HCT116 (cell line): ENCODE measurements around the gene SLC45A2. TPM values are rescaled to one million over a fixed set of nuclear protein-coding genes. Genes with fewer than 3 reads are reported as not detected.
"Not testable (repeated sequence)": the region's sequence is repeated elsewhere in the genome, so short reads cannot be mapped to it uniquely, and the experiment has no call there.

Experiments used
- ATAC-seq: fragments of 200-7000 bp; cut with Tn5 transposase; 2 replicates; pipeline ENCODE4 v1.9.1; 2020; ENCODE audit warnings: mild to moderate bottlenecking, moderate library complexity
- BruUV-seq: library from RNA; stranded (reverse); fragments of 400-500 nt; replicated peaks from 2 replicates; lab custom pipeline; 2021; lab: Mats Ljungman, UMichigan
- CTCF ChIA-PET: fragments of 300-600 bp; sonication (Branson Sonifier 250); formaldehyde crosslinking; loops from one replicate; lab custom pipeline; 2021; ENCODE audit warnings: antibody characterized with exemption; lab: Charles Lee
- POLR2A ChIA-PET: fragments of 300-600, 350-600 bp; sonication (Branson Sonifier 250); formaldehyde crosslinking; loops from one replicate; lab custom pipeline; 2021; ENCODE audit warnings: antibody characterized with exemption; lab: Charles Lee
- RAD21 ChIA-PET, 2 experiments: fragments of 300-600 bp; sonication (Branson Sonifier 250); formaldehyde crosslinking; loops; one replicate each; lab custom pipeline; 2023; ENCODE audit warnings: low total read pairs in 2 of 2; ENCODE audit not compliant: uncharacterized antibody in 2 of 2, unreplicated experiment in 2 of 2, low non-redundant PET in 1 of 2; lab: Charles Lee
- DNase-seq: peaks from one replicate; pipeline ENCODE4 v3.0.0-alpha.2; 2010; ENCODE audit warnings: low read depth, low spot score
- H2AFZ ChIP-seq: fragments of 200-600 bp; shearing (Covaris generic), sonication (generic); 2 replicates; pipeline ENCODE4 v1.6.1; 2017; ENCODE audit warnings: low read depth, mixed run types, mixed read lengths, antibody characterized with exemption, low read length; ENCODE audit not compliant: poor library complexity, severe bottlenecking
- H3K27ac ChIP-seq: 2 replicates; pipeline ENCODE4 v1.5.1; 2012; ENCODE audit warnings: low read depth, low read length
- H3K27me3 ChIP-seq: fragments of 200-600 bp; sonication (generic); 2 replicates; pipeline ENCODE4 v1.6.1; 2016; ENCODE audit warnings: mixed run types, low read length, mixed read lengths; ENCODE audit not compliant: insufficient read depth
- H3K36me3 ChIP-seq, 2 experiments: fragments of 200-500 bp in 1 of 2; fragments of 200-600 bp in 1 of 2; sonication (Bioruptor generic) in 1 of 2; sonication (generic) in 1 of 2; 2 replicates each; pipeline versions ENCODE4 v1.5.1 to v1.6.1; 2014 to 2016; ENCODE audit warnings: low read length in 2 of 2, inconsistent platforms in 1 of 2, mixed read lengths in 1 of 2, mixed run types in 1 of 2; ENCODE audit not compliant: insufficient read depth in 2 of 2, control insufficient read depth in 1 of 2
- H3K4me1 ChIP-seq, 2 experiments: fragments of 200-600 bp in 1 of 2; sonication (generic) in 1 of 2; 2 replicates each; pipeline versions ENCODE4 v1.5.1 to v1.6.1; 2012 to 2017; ENCODE audit warnings: low read length in 2 of 2, inconsistent platforms in 1 of 2, mild to moderate bottlenecking in 1 of 2, mixed read lengths in 1 of 2, mixed run types in 1 of 2, moderate library complexity in 1 of 2; ENCODE audit not compliant: insufficient read depth in 2 of 2, control insufficient read depth in 1 of 2
- H3K4me2 ChIP-seq: fragments of 200-600 bp; sonication (generic); 2 replicates; pipeline ENCODE4 v1.6.1; 2017; ENCODE audit warnings: mixed run types, low read length, mixed read lengths
- H3K4me3 ChIP-seq, 2 experiments: fragments of 200-600 bp in 1 of 2; sonication (generic) in 1 of 2; replicated peaks in 1 of 2; 2 replicates each; pipeline ENCODE4 v1.5.1; 2011 to 2016; ENCODE audit warnings: low read length in 2 of 2, control low read depth in 1 of 2, low read depth in 1 of 2, mild to moderate bottlenecking in 1 of 2, mixed read lengths in 1 of 2, mixed run types in 1 of 2
- H3K79me2 ChIP-seq: fragments of 200-600 bp; sonication (generic); 2 replicates; pipeline ENCODE4 v1.6.1; 2017; ENCODE audit warnings: mild to moderate bottlenecking, mixed run types, low read length, moderate library complexity, mixed read lengths; ENCODE audit not compliant: insufficient read depth
- H3K9ac ChIP-seq: fragments of 200-600 bp; sonication (generic); 2 replicates; pipeline ENCODE4 v1.6.1; 2016; ENCODE audit warnings: low read length, mixed read lengths
- H3K9me2 ChIP-seq: fragments of 200-600 bp; sonication (generic), shearing (Covaris generic); 2 replicates; pipeline ENCODE4 v1.6.1; 2017; ENCODE audit warnings: mixed run types, mild to moderate bottlenecking, moderate library complexity; ENCODE audit not compliant: insufficient read depth
- H3K9me3 ChIP-seq, 2 experiments: fragments of 200-500 bp in 1 of 2; fragments of 200-600 bp in 1 of 2; sonication (Bioruptor generic) in 1 of 2; sonication (generic) in 1 of 2; 2 replicates each; pipeline ENCODE4 v1.6.1; 2014 to 2017; ENCODE audit warnings: low read length in 2 of 2, mixed read lengths in 2 of 2, inconsistent platforms in 1 of 2, low read depth in 1 of 2, mild to moderate bottlenecking in 1 of 2, mixed run types in 1 of 2, moderate library complexity in 1 of 2; ENCODE audit not compliant: control insufficient read depth in 1 of 2, insufficient read depth in 1 of 2
- H4K20me1 ChIP-seq: fragments of 200-600 bp; sonication (generic), shearing (Covaris generic); 2 replicates; pipeline ENCODE4 v1.6.1; 2017; ENCODE audit warnings: mixed run types, mild to moderate bottlenecking, moderate library complexity; ENCODE audit not compliant: insufficient read depth
- CBX3 ChIP-seq: IDR thresholded peaks from 2 replicates; pipeline ENCODE4 v1.6.1; 2012; ENCODE audit warnings: low read depth
- CEBPB ChIP-seq: IDR thresholded peaks from 2 replicates; pipeline ENCODE4 v1.6.1; 2012; ENCODE audit warnings: low read depth
- EGR1 ChIP-seq: IDR thresholded peaks from 2 replicates; pipeline ENCODE4 v1.6.1; 2012; ENCODE audit warnings: low read depth
- EZH2 ChIP-seq: fragments of 200-600 bp; sonication (generic); IDR thresholded peaks from 2 replicates; pipeline ENCODE4 v1.6.1; 2017; ENCODE audit warnings: antibody characterized with exemption, mixed run types
- EZH2phosphoT487 ChIP-seq: fragments of 200-600 bp; IDR thresholded peaks from 2 replicates; pipeline ENCODE4 v1.6.1; 2018; ENCODE audit warnings: antibody characterized with exemption, borderline replicate concordance
- JUND ChIP-seq: IDR thresholded peaks from 2 replicates; pipeline ENCODE4 v1.6.1; 2012
- POLR2A ChIP-seq: IDR thresholded peaks from 2 replicates; pipeline ENCODE4 v1.7.0; 2011; ENCODE audit warnings: borderline replicate concordance; ENCODE audit not compliant: insufficient read depth, insufficient read length; ENCODE audit errors: extremely low read depth
- SRF ChIP-seq: IDR thresholded peaks from 2 replicates; pipeline ENCODE4 v1.6.1; 2012; ENCODE audit warnings: low read depth
- TCF7L2 ChIP-seq: IDR thresholded peaks from 2 replicates; pipeline ENCODE4 v1.7.0; 2011; ENCODE audit warnings: borderline replicate concordance, inconsistent platforms; ENCODE audit not compliant: insufficient read depth, insufficient read length; ENCODE audit errors: extremely low read depth
- YY1 ChIP-seq: IDR thresholded peaks from 2 replicates; pipeline ENCODE4 v1.6.1; 2011; ENCODE audit warnings: low read length, low read depth, moderate library complexity, mild to moderate bottlenecking; ENCODE audit not compliant: insufficient replicate concordance; ENCODE audit errors: extremely low read depth
- ZNF274 ChIP-seq: fragments of 200-500 bp; sonication (Bioruptor generic); IDR thresholded peaks from 2 replicates; pipeline ENCODE4 v1.6.1; 2014; ENCODE audit warnings: mild to moderate bottlenecking, low read depth, low read length, inconsistent platforms
- intact Hi-C: fragments of 100-400 bp; cut with micrococcal nuclease; formaldehyde crosslinking; loops from 2 replicates; pipeline ENCODE4 v1.10.0; 2022
- total RNA-seq: library from RNA; stranded (reverse); gene quantifications from one replicate; pipeline ENCODE4 v1.2.1, GENCODE V29; 2021; ENCODE audit not compliant: unreplicated experiment
- TF ChIP-seq, protein P1 (sequence below): IDR thresholded peaks from 2 replicates; pipeline ENCODE4 v1.6.1; 2011; ENCODE audit warnings: mild to moderate bottlenecking, low read length, moderate library complexity; ENCODE audit not compliant: insufficient replicate concordance; ENCODE audit errors: extremely low read depth
- TF ChIP-seq, protein P2 (sequence below): IDR thresholded peaks from 2 replicates; pipeline ENCODE4 v1.6.1; 2012
- TF ChIP-seq, protein P3 (sequence below): IDR thresholded peaks from 2 replicates; pipeline ENCODE4 v1.6.1; 2012
- TF ChIP-seq, protein P4 (sequence below): IDR thresholded peaks from 2 replicates; pipeline ENCODE4 v1.6.1; 2012; ENCODE audit warnings: low read depth

SLC45A2 gene
- total RNA-seq, 1 experiment from 2014 or later, result not detected

DNA sequence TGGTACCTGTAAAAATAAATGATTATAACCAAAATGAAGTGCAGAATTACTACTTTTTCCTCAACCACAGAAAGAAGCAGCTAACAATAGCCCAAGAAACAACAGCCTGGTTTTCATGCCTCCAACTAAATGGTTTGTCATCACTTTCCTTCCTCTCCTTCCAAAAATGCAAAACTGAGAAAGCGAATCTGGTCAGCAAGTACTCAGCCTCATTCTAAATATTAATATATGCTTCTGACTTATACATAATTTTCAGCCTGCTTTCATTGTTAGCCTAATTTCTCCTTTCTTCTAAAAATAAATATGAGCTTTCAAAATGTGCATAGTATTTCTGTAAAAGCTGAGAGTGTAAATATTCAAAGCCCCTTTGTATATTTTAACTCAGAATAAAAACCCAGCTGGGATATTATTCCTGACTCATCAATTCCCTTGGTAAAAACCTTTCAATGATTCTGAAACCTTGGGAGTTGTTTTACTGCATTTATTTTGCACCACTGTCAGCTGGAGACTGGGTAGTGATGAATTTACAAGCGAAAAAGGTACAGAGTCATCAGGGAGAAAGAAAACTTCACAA lies 26.8 kb downstream of the SLC45A2 start:
- CTCF ChIA-PET, result no interaction called here
- RAD21 ChIA-PET, result no interaction called here
- Histone ChIP-seq H3K9ac (no peak overlapping the region), H3K27me3 (peaks cover 20% of the 10 kb centered on the region), H3K4me3 (no peak overlapping the region), H3K9me2 (no peaks in the 10 kb centered on the region), H2AFZ (no peak overlapping the region), H3K4me1 (no peaks in the 10 kb centered on the region), H3K36me3 (no peaks in the 10 kb centered on the region), H3K9me3 (no peaks in the 10 kb centered on the region), H3K79me2 (no peaks in the 10 kb centered on the region), H3K27ac (no peak overlapping the region), H4K20me1 (no peaks in the 10 kb centered on the region), H3K4me2 (no peak overlapping the region)
- POLR2A ChIA-PET, result no interaction called here
- no TSS peak for BruUV-seq
- intact Hi-C loops, result no loop called here
- no peak for DNase-seq
- no peak for ATAC-seq
- TF ChIP-seq, protein P1, sequence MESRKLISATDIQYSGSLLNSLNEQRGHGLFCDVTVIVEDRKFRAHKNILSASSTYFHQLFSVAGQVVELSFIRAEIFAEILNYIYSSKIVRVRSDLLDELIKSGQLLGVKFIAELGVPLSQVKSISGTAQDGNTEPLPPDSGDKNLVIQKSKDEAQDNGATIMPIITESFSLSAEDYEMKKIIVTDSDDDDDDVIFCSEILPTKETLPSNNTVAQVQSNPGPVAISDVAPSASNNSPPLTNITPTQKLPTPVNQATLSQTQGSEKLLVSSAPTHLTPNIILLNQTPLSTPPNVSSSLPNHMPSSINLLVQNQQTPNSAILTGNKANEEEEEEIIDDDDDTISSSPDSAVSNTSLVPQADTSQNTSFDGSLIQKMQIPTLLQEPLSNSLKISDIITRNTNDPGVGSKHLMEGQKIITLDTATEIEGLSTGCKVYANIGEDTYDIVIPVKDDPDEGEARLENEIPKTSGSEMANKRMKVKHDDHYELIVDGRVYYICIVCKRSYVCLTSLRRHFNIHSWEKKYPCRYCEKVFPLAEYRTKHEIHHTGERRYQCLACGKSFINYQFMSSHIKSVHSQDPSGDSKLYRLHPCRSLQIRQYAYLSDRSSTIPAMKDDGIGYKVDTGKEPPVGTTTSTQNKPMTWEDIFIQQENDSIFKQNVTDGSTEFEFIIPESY, result no peak
- TF ChIP-seq, protein P2, sequence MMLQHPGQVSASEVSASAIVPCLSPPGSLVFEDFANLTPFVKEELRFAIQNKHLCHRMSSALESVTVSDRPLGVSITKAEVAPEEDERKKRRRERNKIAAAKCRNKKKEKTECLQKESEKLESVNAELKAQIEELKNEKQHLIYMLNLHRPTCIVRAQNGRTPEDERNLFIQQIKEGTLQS, result no peak
- no peak for TF ChIP-seq POLR2A
- no peak for TF ChIP-seq EGR1
- TF ChIP-seq ZNF274, result no peak
- no peak for TF ChIP-seq CBX3
- TF ChIP-seq, protein P3, sequence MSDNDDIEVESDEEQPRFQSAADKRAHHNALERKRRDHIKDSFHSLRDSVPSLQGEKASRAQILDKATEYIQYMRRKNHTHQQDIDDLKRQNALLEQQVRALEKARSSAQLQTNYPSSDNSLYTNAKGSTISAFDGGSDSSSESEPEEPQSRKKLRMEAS, result no peak
- TF ChIP-seq, protein P4, sequence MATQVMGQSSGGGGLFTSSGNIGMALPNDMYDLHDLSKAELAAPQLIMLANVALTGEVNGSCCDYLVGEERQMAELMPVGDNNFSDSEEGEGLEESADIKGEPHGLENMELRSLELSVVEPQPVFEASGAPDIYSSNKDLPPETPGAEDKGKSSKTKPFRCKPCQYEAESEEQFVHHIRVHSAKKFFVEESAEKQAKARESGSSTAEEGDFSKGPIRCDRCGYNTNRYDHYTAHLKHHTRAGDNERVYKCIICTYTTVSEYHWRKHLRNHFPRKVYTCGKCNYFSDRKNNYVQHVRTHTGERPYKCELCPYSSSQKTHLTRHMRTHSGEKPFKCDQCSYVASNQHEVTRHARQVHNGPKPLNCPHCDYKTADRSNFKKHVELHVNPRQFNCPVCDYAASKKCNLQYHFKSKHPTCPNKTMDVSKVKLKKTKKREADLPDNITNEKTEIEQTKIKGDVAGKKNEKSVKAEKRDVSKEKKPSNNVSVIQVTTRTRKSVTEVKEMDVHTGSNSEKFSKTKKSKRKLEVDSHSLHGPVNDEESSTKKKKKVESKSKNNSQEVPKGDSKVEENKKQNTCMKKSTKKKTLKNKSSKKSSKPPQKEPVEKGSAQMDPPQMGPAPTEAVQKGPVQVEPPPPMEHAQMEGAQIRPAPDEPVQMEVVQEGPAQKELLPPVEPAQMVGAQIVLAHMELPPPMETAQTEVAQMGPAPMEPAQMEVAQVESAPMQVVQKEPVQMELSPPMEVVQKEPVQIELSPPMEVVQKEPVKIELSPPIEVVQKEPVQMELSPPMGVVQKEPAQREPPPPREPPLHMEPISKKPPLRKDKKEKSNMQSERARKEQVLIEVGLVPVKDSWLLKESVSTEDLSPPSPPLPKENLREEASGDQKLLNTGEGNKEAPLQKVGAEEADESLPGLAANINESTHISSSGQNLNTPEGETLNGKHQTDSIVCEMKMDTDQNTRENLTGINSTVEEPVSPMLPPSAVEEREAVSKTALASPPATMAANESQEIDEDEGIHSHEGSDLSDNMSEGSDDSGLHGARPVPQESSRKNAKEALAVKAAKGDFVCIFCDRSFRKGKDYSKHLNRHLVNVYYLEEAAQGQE, result no peak
- no peak for TF ChIP-seq EZH2
- TF ChIP-seq SRF, result no peak
- TF ChIP-seq YY1, result no peak
- TF ChIP-seq TCF7L2, result no peak
- TF ChIP-seq CEBPB, result no peak
- TF ChIP-seq EZH2phosphoT487, result no peak
- TF ChIP-seq JUND, result no peak

DNA sequence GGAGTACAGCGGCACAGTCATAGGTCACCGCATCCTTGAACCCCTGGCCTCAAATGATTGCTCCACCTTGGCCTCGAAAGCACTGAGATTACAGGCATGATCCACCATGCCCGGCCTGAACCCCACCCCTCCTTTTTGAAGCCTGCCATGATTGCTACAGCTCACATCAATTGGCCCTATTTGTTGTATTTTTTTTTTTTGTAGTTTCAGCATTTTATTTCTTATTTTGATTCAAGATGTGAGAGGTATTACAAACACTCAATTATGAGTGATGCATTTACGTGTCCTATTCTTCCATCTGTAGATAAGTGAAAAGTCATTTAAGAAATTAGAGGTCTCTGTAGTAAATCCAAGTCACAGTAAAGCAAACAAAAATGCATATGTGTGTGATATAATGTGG lies 32.3 kb downstream of the SLC45A2 start:
- CTCF ChIA-PET, H3K9me2 ChIP-seq, H4K20me1 ChIP-seq, H2AFZ ChIP-seq, RAD21 ChIA-PET, ATAC-seq, H3K4me2 ChIP-seq, DNase-seq, H3K27ac ChIP-seq, intact Hi-C loops, H3K4me3 ChIP-seq, POLR2A ChIA-PET, H3K4me1 ChIP-seq, BruUV-seq, H3K79me2 ChIP-seq, H3K9ac ChIP-seq, H3K9me3 ChIP-seq, H3K36me3 ChIP-seq: not testable (repeated sequence)
- H3K27me3 ChIP-seq, result peaks cover 22% of the 10 kb centered on the region
